GM21515 (cell line): Measurements from ENCODE around the gene VAC14.

Experiments used
- ATAC-seq: cut with Tn5 transposase; IDR thresholded peaks from one replicate; pipeline ENCODE4 v1.9.1; 2021; ENCODE audit not compliant: unreplicated experiment

Gene VAC14

GRCh38 chr16:70725912-70726828 lies 74.8 kb downstream of the VAC14 start:
- ATAC-seq, result no peak

GRCh38 chr16:70725024-70725911 lies 75.7 kb downstream of the VAC14 start:
- ATAC-seq, result no peak

GRCh38 chr16:70724146-70725023 lies 76.6 kb downstream of the VAC14 start:
- no peak for ATAC-seq

GRCh38 chr16:70723740-70724145 lies 77.2 kb downstream of the VAC14 start:
- ATAC-seq, result no peak

GRCh38 chr16:70721202-70721963 lies 79.6 kb downstream of the VAC14 start:
- no peak for ATAC-seq

- no peak for ATAC-seq
Observed at GRCh38 chr16:70720425-70721201, 80.3 kb downstream of the VAC14 start.

GRCh38 chr16:70717065-70717464 lies 83.9 kb downstream of the VAC14 start:
- no peak for ATAC-seq

GRCh38 chr16:70715860-70716357 lies 85.0 kb downstream of the VAC14 start:
- no peak for ATAC-seq

- ATAC-seq, result no peak
Observed at GRCh38 chr16:70715055-70715858, 85.7 kb downstream of the VAC14 start.

GRCh38 chr16:70714581-70715054 lies 86.3 kb downstream of the VAC14 start:
- no peak for ATAC-seq

- ATAC-seq, result no peak
Observed at GRCh38 chr16:70713824-70714223, 87.1 kb downstream of the VAC14 start.

- no peak for ATAC-seq
Observed at GRCh38 chr16:70713342-70713741, 87.6 kb downstream of the VAC14 start.

- no peak for ATAC-seq
Observed at GRCh38 chr16:70712942-70713341, 88.0 kb downstream of the VAC14 start.

- ATAC-seq, result no peak
Observed at GRCh38 chr16:70712359-70712758, 88.6 kb downstream of the VAC14 start.

GRCh38 chr16:70711211-70712031 lies 89.5 kb downstream of the VAC14 start:
- ATAC-seq, result no peak

GRCh38 chr16:70710422-70711210 lies 90.3 kb downstream of the VAC14 start:
- no peak for ATAC-seq

GRCh38 chr16:70709942-70710341 lies 91.0 kb downstream of the VAC14 start:
- no peak for ATAC-seq
